HepG2 (cell line): ENCODE data around the gene CDK10. TPM values are rescaled to one million over a fixed set of nuclear protein-coding genes. Genes with fewer than 3 reads are reported as not detected.

Experiments
- ATAC-seq: fragments of 200-7000 bp; cut with Tn5 transposase; 3 replicates; pipeline ENCODE4 v1.9.1; 2020; ENCODE audit warnings: mild to moderate bottlenecking, moderate library complexity
- BruUV-seq: library from RNA; stranded (reverse); fragments of 400-500 nt; replicated peaks from 2 replicates; lab custom pipeline; 2021; lab: Mats Ljungman, UMichigan
- CTCF ChIA-PET: fragments of 300-600 bp; formaldehyde crosslinking; extraction: SDS; loops from one replicate; lab custom pipeline; 2021; ENCODE audit warnings: low total read pairs, inconsistent platforms, low intra/inter-chr PET ratio; lab: Yijun Ruan, JAX
- POLR2A ChIA-PET: fragments of 350-600 bp; sonication (Branson Sonifier 250); formaldehyde crosslinking; loops from one replicate; lab custom pipeline; 2020; ENCODE audit warnings: antibody characterized with exemption, inconsistent platforms; lab: Yijun Ruan, JAX
- DNase-seq: peaks from one replicate; pipeline ENCODE4 v3.0.0-alpha.2; 2015; ENCODE audit warnings: low spot score
- FAIRE-seq: peaks from 3 replicates; lab custom pipeline; 2011; peaks lifted over from hg19 to GRCh38; lab: Jason Lieb, UNC
- H2AFZ ChIP-seq: one replicate; pipeline ENCODE4 v1.6.1; 2011; ENCODE audit warnings: low read length, inconsistent platforms
- H3K27ac ChIP-seq: fragments of 300-600 bp; 3 replicates; pipeline ENCODE4 v1.8.0; 2011; ENCODE audit warnings: mixed run types, mild to moderate bottlenecking, mixed read lengths, low read length, inconsistent platforms; ENCODE audit not compliant: insufficient read depth; ENCODE audit errors: extremely low read length
- H3K27me3 ChIP-seq, 2 experiments: fragments of 200-600 bp in 1 of 2; 2 replicates in 1 of 2; 3 replicates in 1 of 2; pipeline versions ENCODE4 v1.6.0 to v1.8.0; 2011; ENCODE audit warnings: low read length in 2 of 2, mild to moderate bottlenecking in 2 of 2, moderate library complexity in 2 of 2, inconsistent platforms in 1 of 2; ENCODE audit not compliant: insufficient read depth in 2 of 2, control insufficient read depth in 1 of 2
- H3K36me3 ChIP-seq, 2 experiments: fragments of 200-600 bp in 1 of 2; replicated peaks in 1 of 2; 2 replicates in 1 of 2; 3 replicates in 1 of 2; pipeline versions ENCODE4 v1.5.1 to v1.8.0; 2011; ENCODE audit warnings: low read length in 2 of 2, inconsistent platforms in 1 of 2; ENCODE audit not compliant: insufficient read depth in 2 of 2, control insufficient read depth in 1 of 2
- H3K4me1 ChIP-seq: 2 replicates; pipeline ENCODE4 v1.5.1; 2012; ENCODE audit warnings: low read length, inconsistent platforms; ENCODE audit not compliant: insufficient read depth
- H3K4me2 ChIP-seq: 2 replicates; pipeline ENCODE4 v1.6.0; 2011; ENCODE audit warnings: low read depth, low read length, inconsistent platforms
- H3K4me3 ChIP-seq, 3 experiments: fragments of 200-600 bp in 1 of 3; sonication (generic), shearing (Covaris generic) in 1 of 3; replicated peaks in 1 of 3; 2 replicates each; pipeline ENCODE4 v1.5.1; 2011 to 2016; ENCODE audit warnings: low read length in 3 of 3, inconsistent platforms in 2 of 3, low read depth in 2 of 3, mild to moderate bottlenecking in 2 of 3, control low read depth in 1 of 3, mixed read lengths in 1 of 3; ENCODE audit not compliant: insufficient read depth in 1 of 3
- H3K79me2 ChIP-seq: one replicate; pipeline ENCODE4 v1.6.1; 2011; ENCODE audit warnings: low read length, inconsistent platforms; ENCODE audit not compliant: insufficient read depth
- H3K9ac ChIP-seq: 2 replicates; pipeline ENCODE4 v1.6.0; 2011; ENCODE audit warnings: mild to moderate bottlenecking, low read depth, low read length, inconsistent platforms; ENCODE audit not compliant: insufficient read depth
- H3K9me3 ChIP-seq: 2 replicates; pipeline ENCODE4 v1.5.1; 2012; ENCODE audit warnings: mild to moderate bottlenecking, low read length
- H4K20me1 ChIP-seq: 2 replicates; pipeline ENCODE4 v1.6.0; 2011; ENCODE audit warnings: inconsistent platforms, mild to moderate bottlenecking, low read length, moderate library complexity; ENCODE audit not compliant: insufficient read depth
- AGO2 ChIP-seq: fragments of 200-400 bp; formaldehyde crosslinking; optimal IDR thresholded peaks from 2 replicates; pipeline ENCODE3; 2017; ENCODE audit warnings: mild to moderate bottlenecking, low read depth, low read length, moderate library complexity
- MBNL3 ChIP-seq: fragments of 250-450 bp; sonication (Bioruptor Pico); conservative IDR thresholded peaks from 2 replicates; pipeline ENCODE4 v1.8.0; 2022; ENCODE audit warnings: mild to moderate bottlenecking, inconsistent platforms
- NCOA5 ChIP-seq: sonication (generic); formaldehyde crosslinking; IDR thresholded peaks from 2 replicates; pipeline ENCODE4 v1.4.0; 2020; ENCODE audit warnings: missing genetic modification reagents
- POLR2A ChIP-seq, 2 experiments: IDR thresholded peaks; 2 replicates each; pipeline ENCODE4 v1.6.1; 2011; ENCODE audit warnings: low read depth in 2 of 2, low read length in 2 of 2, mild to moderate bottlenecking in 1 of 2, moderate library complexity in 1 of 2; ENCODE audit not compliant: insufficient read depth in 1 of 2
- RBFOX2 ChIP-seq: fragments of 200-400 bp; formaldehyde crosslinking; IDR thresholded peaks from 2 replicates; pipeline ENCODE4 v1.6.1; 2017; ENCODE audit warnings: low read depth, mild to moderate bottlenecking, low read length
- RBM22 ChIP-seq: fragments of 200-400 bp; formaldehyde crosslinking; optimal IDR thresholded peaks from 2 replicates; pipeline ENCODE3; 2017; ENCODE audit warnings: mild to moderate bottlenecking, low read length, moderate library complexity
- RCOR2 ChIP-seq: IDR thresholded peaks from 2 replicates; pipeline ENCODE4 v1.6.1; 2016; ENCODE audit warnings: missing biosample characterization, missing genetic modification reagents
- RNF2 ChIP-seq: fragments of 450-650 bp; conservative IDR thresholded peaks from 2 replicates; pipeline ENCODE4 v1.6.1; 2016; ENCODE audit warnings: low read depth
- TARDBP ChIP-seq: sonication (generic); formaldehyde crosslinking; IDR thresholded peaks from 2 replicates; pipeline ENCODE4 v1.8.0; 2022; ENCODE audit warnings: mild to moderate bottlenecking, missing genetic modification reagents
- U2AF2 ChIP-seq: fragments of 200-400 bp; formaldehyde crosslinking; IDR thresholded peaks from 2 replicates; pipeline ENCODE4 v1.6.1; 2017; ENCODE audit warnings: low read depth, mild to moderate bottlenecking, low read length
- ZKSCAN1 ChIP-seq: fragments of 150-350 bp; IDR thresholded peaks from 2 replicates; pipeline ENCODE4 v1.6.1; 2014; ENCODE audit warnings: low read length
- ZNF337 ChIP-seq: sonication (generic); formaldehyde crosslinking; IDR thresholded peaks from 2 replicates; pipeline ENCODE4 v1.5.1; 2020; ENCODE audit warnings: missing genetic modification reagents, low read depth, mild to moderate bottlenecking, borderline replicate concordance
- ZNF567 ChIP-seq: sonication (generic); formaldehyde crosslinking; IDR thresholded peaks from 2 replicates; pipeline ENCODE4 v1.8.1; 2023; ENCODE audit warnings: mild to moderate bottlenecking, missing genetic modification reagents, borderline replicate concordance
- ZNF746 ChIP-seq: sonication (generic); formaldehyde crosslinking; IDR thresholded peaks from 2 replicates; pipeline ENCODE4 v1.8.0; 2022; ENCODE audit warnings: mild to moderate bottlenecking, missing genetic modification reagents
- ZNF761 ChIP-seq: sonication (generic); formaldehyde crosslinking; conservative IDR thresholded peaks from 2 replicates; pipeline ENCODE4 v1.4.0; 2020; ENCODE audit warnings: mild to moderate bottlenecking, missing genetic modification reagents
- ZNF768 ChIP-seq: sonication (generic); formaldehyde crosslinking; IDR thresholded peaks from 2 replicates; pipeline ENCODE4 v1.4.0; 2020; ENCODE audit warnings: missing genetic modification reagents
- ZNF816 ChIP-seq: sonication (generic); formaldehyde crosslinking; IDR thresholded peaks from 2 replicates; pipeline ENCODE4 v1.8.0; 2022; ENCODE audit warnings: missing genetic modification reagents, mild to moderate bottlenecking, borderline replicate concordance
- ZSCAN30 ChIP-seq: sonication (generic); formaldehyde crosslinking; IDR thresholded peaks from 2 replicates; pipeline ENCODE4 v1.5.0; 2020; ENCODE audit warnings: mild to moderate bottlenecking, missing genetic modification reagents
- WGBS: methylation state at CpG from one replicate; pipeline ENCODE4 v1.1.6; 2017; ENCODE audit warnings: low lambda C conversion rate; 5-methylcytosine and 5-hydroxymethylcytosine counted together
- in situ Hi-C: cut with HindIII; loops from 2 replicates; pipeline ENCODE4 v1.10.0; 2017; ENCODE audit warnings: low pct_unique_long_range_greater_than_20kb; ENCODE audit not compliant: extremely low pct_ligation_motif_present
- intact Hi-C: fragments of 100-400 bp; cut with micrococcal nuclease; formaldehyde crosslinking; loops from one replicate; pipeline ENCODE4 v1.10.0; 2022; ENCODE audit not compliant: unreplicated experiment
- polyA plus RNA-seq, 8 experiments: library from polyadenylated mRNA; depleted of rRNA in 3 of 8; stranded (reverse) in 7 of 8; unstranded in 1 of 8; fragments of >200 nt; fragmentation: Illumina TruSeq in 4 of 8; extraction: Trizol in 4 of 8; gene quantifications; 2 replicates each; pipeline versions ENCODE4 v1.2.1 to v1.2.3, GENCODE V29; 2011 to 2016; ENCODE audit warnings: low read depth in 4 of 8, missing spikeins in 1 of 8, mixed read lengths in 1 of 8; ENCODE audit not compliant: insufficient read depth in 1 of 8
- total RNA-seq, 5 experiments: library from RNA; depleted of rRNA; stranded (reverse); fragments of >200 nt; fragmentation: Illumina TruSeq; extraction: Trizol; gene quantifications; 2 replicates each; pipeline ENCODE4 v1.2.3, GENCODE V29; 2016; ENCODE audit warnings: low read depth in 1 of 5
- TF ChIP-seq, protein P1 (sequence below): IDR thresholded peaks from 2 replicates; pipeline ENCODE4 v1.6.1; 2012; ENCODE audit warnings: low read depth, low read length, improper control_type of control experiment
- TF ChIP-seq, protein P2 (sequence below): sonication (generic); formaldehyde crosslinking; conservative IDR thresholded peaks from 2 replicates; pipeline ENCODE4 v1.4.0; 2020; ENCODE audit warnings: missing genetic modification reagents

CDK10 gene
- total and polyA plus RNA-seq, 2 of the 13 experiments (the other 11 are each of a cell fraction or from before 2014, with no cell fraction given): 2.5 to 3.9 TPM

DNA sequence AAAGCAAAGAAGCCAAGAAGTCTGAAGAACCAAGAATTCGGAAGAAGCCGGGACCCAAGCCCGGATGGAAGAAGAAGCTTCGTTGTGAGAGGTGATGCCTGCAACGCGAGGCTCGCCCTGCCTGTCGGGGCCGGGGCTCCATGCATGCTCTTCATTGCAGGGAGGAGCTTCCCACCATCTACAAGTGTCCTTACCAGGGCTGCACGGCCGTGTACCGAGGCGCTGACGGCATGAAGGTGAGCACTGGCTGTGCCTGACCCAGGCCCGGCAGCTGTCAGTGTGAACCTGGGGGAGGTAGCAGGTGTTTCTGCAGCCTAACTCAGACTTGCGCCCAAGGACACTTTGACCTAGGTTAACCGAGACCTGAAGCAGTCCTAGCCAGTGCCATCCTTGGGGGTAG lies 46.8 kb downstream of the CDK10 start:
- Histone ChIP-seq H4K20me1 (no peaks in the 10 kb centered on the region), H3K9me3 (no peaks in the 10 kb centered on the region), H2AFZ (no peak overlapping the region), H3K27me3 (no peaks in the 10 kb centered on the region), H3K4me1 (peaks cover 21% of the 10 kb centered on the region), H3K27ac (no peak overlapping the region), H3K4me3 (no peak overlapping the region), H3K9ac (no peak overlapping the region), H3K4me2 (no peak overlapping the region), H3K36me3 (peaks cover 41 to 75% of the 10 kb centered on the region in 2 experiments), H3K79me2 (no peaks in the 10 kb centered on the region)
- intact Hi-C loops (no loop called here), in situ Hi-C loops (no loop called here)
- DNase-seq: no peak
- TF ChIP-seq RBM22 (peak; percentile 5), ZNF768 (0 out of 2 replicates have a peak, but pooled peaks have one; percentile 16), POLR2A (IDR thresholded peaks at IDR 0.05; ENCODE audit: insufficient read depth in 1 of 2, low read depth in 2 of 2, low read length in 2 of 2) (peak in 1 of 2 experiments; percentile 54; a peak in 1 of 4 replicates), RNF2 (no peak)
- ChIA-PET CTCF (no interaction called here), POLR2A (no interaction called here)
- FAIRE-seq: no peak
- 96% methylated on average over 15 of the region's 17 CpGs for WGBS
- no TSS peak for BruUV-seq
- no peak for ATAC-seq

DNA sequence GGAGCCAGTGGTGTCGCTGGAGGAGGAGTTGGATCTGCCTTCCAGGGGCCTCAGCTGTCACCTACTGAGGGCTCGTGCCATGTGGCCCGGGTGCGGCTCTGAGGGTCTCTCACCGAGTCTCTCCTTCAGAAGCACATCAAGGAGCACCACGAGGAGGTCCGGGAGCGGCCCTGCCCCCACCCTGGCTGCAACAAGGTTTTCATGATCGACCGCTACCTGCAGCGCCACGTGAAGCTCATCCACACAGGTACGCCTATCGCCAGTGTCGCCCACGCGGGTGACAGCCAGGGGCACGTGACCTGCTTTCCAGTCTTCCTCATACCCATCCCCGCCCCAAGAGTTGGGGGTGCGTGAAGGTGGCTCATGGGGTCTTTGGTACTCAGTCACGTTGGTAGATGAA lies 47.3 kb downstream of the CDK10 start:
- H4K20me1 ChIP-seq: no peaks in the 10 kb centered on the region
- no peak overlapping the region for H2AFZ ChIP-seq
- no peak for ATAC-seq
- no peak overlapping the region for H3K27ac ChIP-seq
- DNase-seq: no peak
- ChIA-PET POLR2A (no interaction called here), CTCF (no interaction called here)
- 93% methylated on average over 21 of the region's 21 CpGs for WGBS
- no peak overlapping the region for H3K9ac ChIP-seq
- H3K79me2 ChIP-seq: no peaks in the 10 kb centered on the region
- intact Hi-C loops: no loop called here
- H3K9me3 ChIP-seq: no peaks in the 10 kb centered on the region
- no peak overlapping the region for H3K4me2 ChIP-seq
- BruUV-seq: no TSS peak
- no peak overlapping the region for H3K4me3 ChIP-seq
- peaks cover 17% of the 10 kb centered on the region for H3K4me1 ChIP-seq
- TF ChIP-seq RCOR2 (CRISPR knock-in tag) (no peak), ZNF337 (CRISPR knock-in tag) (no peak), ZKSCAN1 (no peak), RBM22 (no peak), AGO2 (peak; percentile 92), U2AF2 (no peak), ZNF816 (CRISPR knock-in tag) (no peak), ZNF746 (CRISPR knock-in tag) (no peak), ZSCAN30 (no peak), TARDBP (CRISPR knock-in tag) (no peak), RBFOX2 (0 out of 2 replicates have a peak, but pooled peaks have one; percentile 33), NCOA5 (no peak), MBNL3 (CRISPR knock-in tag) (no peak), ZNF761 (CRISPR knock-in tag) (no peak), ZNF567 (no peak)
- TF ChIP-seq, protein P1, sequence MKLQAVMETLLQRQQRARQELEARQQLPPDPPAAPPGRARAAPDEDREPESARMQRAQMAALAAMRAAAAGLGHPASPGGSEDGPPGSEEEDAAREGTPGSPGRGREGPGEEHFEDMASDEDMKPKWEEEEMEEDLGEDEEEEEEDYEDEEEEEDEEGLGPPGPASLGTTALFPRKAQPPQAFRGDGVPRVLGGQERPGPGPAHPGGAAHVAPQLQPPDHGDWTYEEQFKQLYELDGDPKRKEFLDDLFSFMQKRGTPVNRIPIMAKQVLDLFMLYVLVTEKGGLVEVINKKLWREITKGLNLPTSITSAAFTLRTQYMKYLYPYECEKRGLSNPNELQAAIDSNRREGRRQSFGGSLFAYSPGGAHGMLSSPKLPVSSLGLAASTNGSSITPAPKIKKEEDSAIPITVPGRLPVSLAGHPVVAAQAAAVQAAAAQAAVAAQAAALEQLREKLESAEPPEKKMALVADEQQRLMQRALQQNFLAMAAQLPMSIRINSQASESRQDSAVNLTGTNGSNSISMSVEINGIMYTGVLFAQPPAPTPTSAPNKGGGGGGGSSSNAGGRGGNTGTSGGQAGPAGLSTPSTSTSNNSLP: no peak
- TF ChIP-seq, protein P2, sequence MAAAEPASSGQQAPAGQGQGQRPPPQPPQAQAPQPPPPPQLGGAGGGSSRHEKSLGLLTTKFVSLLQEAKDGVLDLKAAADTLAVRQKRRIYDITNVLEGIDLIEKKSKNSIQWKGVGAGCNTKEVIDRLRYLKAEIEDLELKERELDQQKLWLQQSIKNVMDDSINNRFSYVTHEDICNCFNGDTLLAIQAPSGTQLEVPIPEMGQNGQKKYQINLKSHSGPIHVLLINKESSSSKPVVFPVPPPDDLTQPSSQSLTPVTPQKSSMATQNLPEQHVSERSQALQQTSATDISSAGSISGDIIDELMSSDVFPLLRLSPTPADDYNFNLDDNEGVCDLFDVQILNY (CRISPR knock-in tag): 0 out of 2 replicates have a peak, but pooled peaks have one; percentile 27
- in situ Hi-C loops: no loop called here
- no peaks in the 10 kb centered on the region for H3K27me3 ChIP-seq
- no peak for FAIRE-seq
- peaks cover 43 to 77% of the 10 kb centered on the region in 2 experiments for H3K36me3 ChIP-seq
